Nephron (organoid): ENCODE measurements around the gene L1CAM.

Experiments used
- H3K27ac Mint-ChIP-seq, 3 experiments: 2 replicates each; pipeline ENCODE4 v1.8.0; 2020; ENCODE audit warnings: mixed read lengths in 3 of 3, mild to moderate bottlenecking in 2 of 3, moderate library complexity in 1 of 3
- H3K27me3 Mint-ChIP-seq: 2 replicates; pipeline ENCODE4 v1.8.0; 2021; ENCODE audit warnings: low read depth, mild to moderate bottlenecking, moderate library complexity, mixed read lengths
- H3K36me3 Mint-ChIP-seq: 2 replicates; pipeline ENCODE4 v1.8.0; 2020; ENCODE audit warnings: low read depth, mixed read lengths
- H3K4me1 Mint-ChIP-seq: 2 replicates; pipeline ENCODE4 v1.8.0; 2020; ENCODE audit warnings: mixed read lengths
- H3K4me3 Mint-ChIP-seq, 3 experiments: 2 replicates each; pipeline ENCODE4 v1.8.0; 2020; ENCODE audit warnings: mild to moderate bottlenecking in 3 of 3, mixed read lengths in 3 of 3, moderate library complexity in 2 of 3
- H3K9me3 Mint-ChIP-seq: 2 replicates; pipeline ENCODE4 v1.8.0; 2020; ENCODE audit warnings: mixed read lengths
- TF ChIP-seq, protein P1 (sequence below), 3 experiments: fragments of 200-600 bp; sonication (generic); IDR thresholded peaks; one replicate each; pipeline ENCODE4 v1.5.0; 2021; ENCODE audit warnings: antibody characterized with exemption in 3 of 3; ENCODE audit not compliant: unreplicated experiment in 3 of 3

The L1CAM gene, protein sequence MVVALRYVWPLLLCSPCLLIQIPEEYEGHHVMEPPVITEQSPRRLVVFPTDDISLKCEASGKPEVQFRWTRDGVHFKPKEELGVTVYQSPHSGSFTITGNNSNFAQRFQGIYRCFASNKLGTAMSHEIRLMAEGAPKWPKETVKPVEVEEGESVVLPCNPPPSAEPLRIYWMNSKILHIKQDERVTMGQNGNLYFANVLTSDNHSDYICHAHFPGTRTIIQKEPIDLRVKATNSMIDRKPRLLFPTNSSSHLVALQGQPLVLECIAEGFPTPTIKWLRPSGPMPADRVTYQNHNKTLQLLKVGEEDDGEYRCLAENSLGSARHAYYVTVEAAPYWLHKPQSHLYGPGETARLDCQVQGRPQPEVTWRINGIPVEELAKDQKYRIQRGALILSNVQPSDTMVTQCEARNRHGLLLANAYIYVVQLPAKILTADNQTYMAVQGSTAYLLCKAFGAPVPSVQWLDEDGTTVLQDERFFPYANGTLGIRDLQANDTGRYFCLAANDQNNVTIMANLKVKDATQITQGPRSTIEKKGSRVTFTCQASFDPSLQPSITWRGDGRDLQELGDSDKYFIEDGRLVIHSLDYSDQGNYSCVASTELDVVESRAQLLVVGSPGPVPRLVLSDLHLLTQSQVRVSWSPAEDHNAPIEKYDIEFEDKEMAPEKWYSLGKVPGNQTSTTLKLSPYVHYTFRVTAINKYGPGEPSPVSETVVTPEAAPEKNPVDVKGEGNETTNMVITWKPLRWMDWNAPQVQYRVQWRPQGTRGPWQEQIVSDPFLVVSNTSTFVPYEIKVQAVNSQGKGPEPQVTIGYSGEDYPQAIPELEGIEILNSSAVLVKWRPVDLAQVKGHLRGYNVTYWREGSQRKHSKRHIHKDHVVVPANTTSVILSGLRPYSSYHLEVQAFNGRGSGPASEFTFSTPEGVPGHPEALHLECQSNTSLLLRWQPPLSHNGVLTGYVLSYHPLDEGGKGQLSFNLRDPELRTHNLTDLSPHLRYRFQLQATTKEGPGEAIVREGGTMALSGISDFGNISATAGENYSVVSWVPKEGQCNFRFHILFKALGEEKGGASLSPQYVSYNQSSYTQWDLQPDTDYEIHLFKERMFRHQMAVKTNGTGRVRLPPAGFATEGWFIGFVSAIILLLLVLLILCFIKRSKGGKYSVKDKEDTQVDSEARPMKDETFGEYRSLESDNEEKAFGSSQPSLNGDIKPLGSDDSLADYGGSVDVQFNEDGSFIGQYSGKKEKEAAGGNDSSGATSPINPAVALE

DNA sequence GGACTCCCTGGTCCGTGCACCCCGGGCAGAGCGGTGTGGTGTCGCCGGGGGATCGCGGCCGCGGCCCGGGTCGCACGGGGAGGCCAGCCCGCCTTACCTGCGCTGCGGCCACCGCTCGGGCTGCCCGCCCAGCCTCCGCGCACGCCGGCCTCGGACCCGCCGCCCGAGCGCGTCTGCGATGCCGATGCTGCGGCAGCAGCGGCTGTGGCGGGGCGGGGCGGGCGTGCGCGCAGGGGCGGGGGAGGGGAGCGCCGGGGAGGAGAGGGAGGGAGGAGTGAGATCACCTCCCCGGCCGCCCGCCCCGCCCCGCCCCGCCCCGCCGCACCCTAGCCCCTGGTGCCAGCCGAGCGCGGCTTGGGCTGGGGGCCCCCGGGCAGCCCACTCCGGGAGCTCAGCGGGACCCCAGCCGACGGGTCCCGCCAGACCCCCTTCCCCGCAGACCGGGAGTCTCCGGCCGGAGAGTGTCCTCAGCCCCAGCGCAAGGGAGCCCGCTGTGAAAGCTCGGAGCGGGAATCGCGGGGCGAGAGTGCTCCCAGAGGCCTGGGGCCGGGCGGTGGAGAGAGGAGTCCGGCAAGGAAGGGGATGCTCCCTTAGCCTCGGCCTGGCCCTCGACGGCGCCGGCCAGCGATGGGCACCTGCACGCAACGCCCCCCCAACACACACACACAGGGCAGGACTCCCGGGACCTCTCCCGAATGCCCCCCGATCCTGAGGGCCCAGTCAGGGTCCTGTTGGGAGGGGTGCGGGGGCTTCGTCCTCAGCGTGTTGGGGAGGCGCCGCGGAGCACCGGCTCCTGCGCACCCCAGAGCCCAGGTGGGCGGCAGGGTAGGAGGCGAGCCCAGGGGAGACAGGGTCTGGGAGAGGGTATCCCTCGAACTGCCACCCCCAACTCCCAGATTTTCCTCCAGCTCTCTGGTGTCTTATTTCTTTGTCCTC, at the start of gene L1CAM:
Gene L1CAM, minus strand, starts transcription at position 206 of the 936 bp plus-strand sequence. CDS start 10,337 bp downstream, outside the sequence.
- Mint-ChIP-seq H3K36me3 (no peaks in the 10 kb centered on the region), H3K9me3 (peaks cover 20% of the 10 kb centered on the region), H3K4me1 (no peaks in the 10 kb centered on the region), H3K4me3 (peak within 1 kb of the TSS; percentile 38 to 72 (median 70)), H3K27me3 (peaks cover 45% of the 10 kb centered on the region), H3K27ac (peak within 1 kb of the TSS in 1 of 3 experiments; percentile 66)
- TF ChIP-seq, protein P1, sequence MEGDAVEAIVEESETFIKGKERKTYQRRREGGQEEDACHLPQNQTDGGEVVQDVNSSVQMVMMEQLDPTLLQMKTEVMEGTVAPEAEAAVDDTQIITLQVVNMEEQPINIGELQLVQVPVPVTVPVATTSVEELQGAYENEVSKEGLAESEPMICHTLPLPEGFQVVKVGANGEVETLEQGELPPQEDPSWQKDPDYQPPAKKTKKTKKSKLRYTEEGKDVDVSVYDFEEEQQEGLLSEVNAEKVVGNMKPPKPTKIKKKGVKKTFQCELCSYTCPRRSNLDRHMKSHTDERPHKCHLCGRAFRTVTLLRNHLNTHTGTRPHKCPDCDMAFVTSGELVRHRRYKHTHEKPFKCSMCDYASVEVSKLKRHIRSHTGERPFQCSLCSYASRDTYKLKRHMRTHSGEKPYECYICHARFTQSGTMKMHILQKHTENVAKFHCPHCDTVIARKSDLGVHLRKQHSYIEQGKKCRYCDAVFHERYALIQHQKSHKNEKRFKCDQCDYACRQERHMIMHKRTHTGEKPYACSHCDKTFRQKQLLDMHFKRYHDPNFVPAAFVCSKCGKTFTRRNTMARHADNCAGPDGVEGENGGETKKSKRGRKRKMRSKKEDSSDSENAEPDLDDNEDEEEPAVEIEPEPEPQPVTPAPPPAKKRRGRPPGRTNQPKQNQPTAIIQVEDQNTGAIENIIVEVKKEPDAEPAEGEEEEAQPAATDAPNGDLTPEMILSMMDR (IDR thresholded peaks at IDR 0.05; ENCODE audit: unreplicated experiment in 3 of 3): no peak

DNA sequence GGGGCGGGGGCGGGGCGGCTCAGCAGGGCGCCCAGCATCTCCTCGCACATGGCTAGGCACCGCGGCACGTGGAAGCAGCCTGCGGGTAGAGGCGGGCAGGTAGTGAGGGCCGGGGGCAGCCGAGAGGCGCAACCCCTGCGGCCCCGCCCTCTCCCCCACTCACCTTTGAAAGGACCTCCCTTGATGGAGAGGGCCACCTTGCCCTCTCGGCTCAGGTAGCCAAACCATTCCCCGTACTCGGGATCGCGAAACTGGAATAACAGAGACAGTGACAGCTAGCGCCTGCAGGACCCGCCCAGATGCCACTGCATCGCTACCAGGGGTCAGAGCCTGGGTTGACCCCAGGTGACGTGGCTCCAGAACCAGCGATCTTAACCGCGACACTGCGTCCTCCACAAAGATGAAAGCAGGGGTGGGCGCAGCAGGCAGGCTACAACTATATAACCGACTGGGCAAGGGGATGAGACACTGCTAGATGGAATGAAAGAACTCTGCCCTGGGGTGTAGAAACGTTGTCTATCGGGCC, 49.4 kb upstream of the L1CAM start:
- Mint-ChIP-seq H3K4me1 (no peaks in the 10 kb centered on the region), H3K27me3 (no peaks in the 10 kb centered on the region)
- TF ChIP-seq, protein P1 (IDR thresholded peaks at IDR 0.05; ENCODE audit: unreplicated experiment in 3 of 3): no peak

DNA sequence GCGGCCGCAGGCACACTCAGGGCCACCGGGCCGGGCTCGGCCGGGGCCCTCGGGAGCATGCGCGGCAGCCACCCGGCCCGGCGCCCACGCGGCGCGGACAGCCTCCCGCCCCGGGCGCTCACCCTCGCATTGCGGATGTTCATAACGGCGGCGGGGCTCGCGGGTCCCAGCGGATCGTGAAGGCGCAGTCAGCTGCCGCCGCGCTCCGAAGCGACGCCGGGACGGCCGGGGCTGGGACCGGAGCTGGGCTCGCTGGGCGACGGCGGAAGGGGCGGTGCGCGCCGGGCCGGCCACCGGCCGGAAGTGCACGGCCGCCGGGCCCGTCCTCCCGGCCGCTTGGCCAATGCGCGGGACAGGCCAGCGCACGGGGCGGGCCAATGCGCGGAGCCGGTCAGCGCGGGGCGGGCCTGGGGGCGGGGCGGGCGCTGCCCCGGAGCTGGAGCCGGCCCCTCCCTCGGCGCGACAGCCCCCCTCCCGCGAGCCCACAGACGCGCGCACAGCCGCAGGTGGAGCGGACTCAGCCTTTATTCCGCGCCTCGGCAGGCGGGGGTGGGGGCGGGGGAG, 48.9 kb upstream of the L1CAM start, which contains the start of gene NAA10:
Gene NAA10, minus strand, starts transcription at position 276 of the 564 bp plus-strand sequence. Its CDS starts 133 bp downstream, at position 143.
- peak within 1 kb of the TSS; percentile 85 to 88 (median 88) for H3K4me3 Mint-ChIP-seq
- no peaks in the 10 kb centered on the region for H3K4me1 Mint-ChIP-seq
- H3K9me3 Mint-ChIP-seq: peaks cover 15% of the 10 kb centered on the region
- peak within 1 kb of the TSS in 1 of 3 experiments; percentile 59 for H3K27ac Mint-ChIP-seq
- peaks cover 11% of the 10 kb centered on the region for H3K36me3 Mint-ChIP-seq
- TF ChIP-seq, protein P1 (IDR thresholded peaks at IDR 0.05; ENCODE audit: unreplicated experiment in 3 of 3): no peak
- H3K27me3 Mint-ChIP-seq: no peaks in the 10 kb centered on the region

More for the DNA sequence above, 49.4 kb upstream of the L1CAM start:
- H3K27ac Mint-ChIP-seq: no peak overlapping the region
- peaks cover 15% of the 10 kb centered on the region for H3K9me3 Mint-ChIP-seq
- peak overlapping the region; percentile 64 to 79 (median 77) for H3K4me3 Mint-ChIP-seq
- peaks cover 11% of the 10 kb centered on the region for H3K36me3 Mint-ChIP-seq

GRCh38 chrX:153934148-153934761, 48.3 kb upstream of the L1CAM start:
- Mint-ChIP-seq H3K9me3 (peaks cover 15% of the 10 kb centered on the region), H3K36me3 (peaks cover 11% of the 10 kb centered on the region), H3K4me3 (peak overlapping the region; percentile 85 to 88 (median 88))

More at GRCh38 chrX:153934148-153934761, 48.3 kb upstream of the L1CAM start:
- Mint-ChIP-seq H3K4me1 (no peaks in the 10 kb centered on the region), H3K27me3 (no peaks in the 10 kb centered on the region), H3K27ac (peak overlapping the region in 1 of 3 experiments; percentile 59)
- TF ChIP-seq, protein P1 (IDR thresholded peaks at IDR 0.05; ENCODE audit: unreplicated experiment in 3 of 3): no peak
